Lung (tissue), 12 donors: ENCODE measurements around the gene MZF1. TPM values are rescaled to one million over a fixed set of nuclear protein-coding genes. Genes with fewer than 3 reads are reported as not detected.

Experiments used
- ATAC-seq: fragments of 200-7000 bp; cut with Tn5 transposase; one replicate; pipeline ENCODE4 v1.9.1; 2020; ENCODE audit warnings: moderate number of reproducible peaks; ENCODE audit not compliant: insufficient read depth, low FRiP score
- DNase-seq, 3 donors: peaks; one replicate each; pipeline ENCODE4 v3.0.0-alpha.2; 2013 to 2017
- H3K27ac ChIP-seq, 2 donors: one replicate each; pipeline ENCODE4 v1.5.1; 2013; ENCODE audit warnings: mild to moderate bottlenecking in 2 of 2, moderate library complexity in 2 of 2, control low read depth in 1 of 2, inconsistent platforms in 1 of 2, low read depth in 1 of 2, low read length in 1 of 2
- H3K27me3 ChIP-seq, 3 donors: one replicate each; pipeline ENCODE4 v1.5.1; 2013; ENCODE audit warnings: low read length in 2 of 3; ENCODE audit not compliant: control insufficient read depth in 3 of 3, insufficient read depth in 3 of 3
- H3K36me3 ChIP-seq, 4 donors: one replicate each; pipeline ENCODE4 v1.5.1; 2013; ENCODE audit warnings: low read length in 4 of 4, mild to moderate bottlenecking in 1 of 4, moderate library complexity in 1 of 4; ENCODE audit not compliant: control insufficient read depth in 4 of 4, insufficient read depth in 4 of 4
- H3K4me1 ChIP-seq, 5 donors: one replicate each; pipeline ENCODE4 v1.5.1; 2013; ENCODE audit warnings: low read length in 5 of 5, mild to moderate bottlenecking in 2 of 5, moderate library complexity in 1 of 5; ENCODE audit not compliant: control insufficient read depth in 5 of 5, insufficient read depth in 5 of 5
- H3K4me3 ChIP-seq: one replicate; pipeline ENCODE4 v1.5.1; 2013; ENCODE audit warnings: mild to moderate bottlenecking, control low read depth, moderate library complexity
- H3K9ac ChIP-seq, 2 donors: one replicate each; pipeline ENCODE4 v1.5.1; 2013; ENCODE audit warnings: low read length in 2 of 2, control low read depth in 1 of 2; ENCODE audit not compliant: insufficient read depth in 1 of 2
- H3K9me3 ChIP-seq, 4 donors: one replicate each; pipeline ENCODE4 v1.5.1; 2013; ENCODE audit warnings: low read length in 3 of 4, mild to moderate bottlenecking in 1 of 4, moderate library complexity in 1 of 4; ENCODE audit not compliant: control insufficient read depth in 4 of 4, insufficient read depth in 3 of 4
- WGBS, 2 donors: extraction: QIAGEN DNeasy Blood & Tissue Kit; methylation state at CpG; one replicate each; pipeline ENCODE4 v1.1.7; 2013; 5-methylcytosine and 5-hydroxymethylcytosine counted together
- polyA plus RNA-seq, 2 donors: library from polyadenylated mRNA; stranded (reverse); fragments of 200-250 nt; gene quantifications; one replicate each; pipeline ENCODE4 v1.2.1, GENCODE V29; 2013
- total RNA-seq, 2 donors: library from RNA; depleted of rRNA in 1 of 2; stranded (reverse); fragments of >200 nt in 1 of 2; gene quantifications; one replicate each; pipeline ENCODE4 v1.2.1, GENCODE V29; 2014 to 2021
- TF ChIP-seq, protein P1 (sequence below): IDR thresholded peaks from 2 replicates; pipeline ENCODE4 v1.5.1; 2012; ENCODE audit warnings: mild to moderate bottlenecking; ENCODE audit errors: control extremely low read depth, extremely low read depth
- donor health status: control.
- donor health status: control.
- donor health status: Bipolar disorder and iron deficiency.
- donor health status: healthy.
- donor health status: DM: yes; HTN: yes; CAD: no.

MZF1 gene
- total and polyA plus RNA-seq, 4 donors: 19.2 to 37.5 (median 30.1) TPM

GRCh38 chr19:58559275-58560006, 13.7 kb downstream of the MZF1 start:
- peak; percentile 95 to 97 (median 95) for DNase-seq
- TF ChIP-seq, protein P1, sequence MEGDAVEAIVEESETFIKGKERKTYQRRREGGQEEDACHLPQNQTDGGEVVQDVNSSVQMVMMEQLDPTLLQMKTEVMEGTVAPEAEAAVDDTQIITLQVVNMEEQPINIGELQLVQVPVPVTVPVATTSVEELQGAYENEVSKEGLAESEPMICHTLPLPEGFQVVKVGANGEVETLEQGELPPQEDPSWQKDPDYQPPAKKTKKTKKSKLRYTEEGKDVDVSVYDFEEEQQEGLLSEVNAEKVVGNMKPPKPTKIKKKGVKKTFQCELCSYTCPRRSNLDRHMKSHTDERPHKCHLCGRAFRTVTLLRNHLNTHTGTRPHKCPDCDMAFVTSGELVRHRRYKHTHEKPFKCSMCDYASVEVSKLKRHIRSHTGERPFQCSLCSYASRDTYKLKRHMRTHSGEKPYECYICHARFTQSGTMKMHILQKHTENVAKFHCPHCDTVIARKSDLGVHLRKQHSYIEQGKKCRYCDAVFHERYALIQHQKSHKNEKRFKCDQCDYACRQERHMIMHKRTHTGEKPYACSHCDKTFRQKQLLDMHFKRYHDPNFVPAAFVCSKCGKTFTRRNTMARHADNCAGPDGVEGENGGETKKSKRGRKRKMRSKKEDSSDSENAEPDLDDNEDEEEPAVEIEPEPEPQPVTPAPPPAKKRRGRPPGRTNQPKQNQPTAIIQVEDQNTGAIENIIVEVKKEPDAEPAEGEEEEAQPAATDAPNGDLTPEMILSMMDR: no peak
- H3K27ac ChIP-seq: peak overlapping the region; percentile 98 to 99
- H3K9me3 ChIP-seq: no peaks in the 10 kb centered on the region
- peaks cover 9 to 50% (median 23%) of the 10 kb centered on the region in 5 donors for H3K4me1 ChIP-seq
- peaks cover 0 to 20% (median 12%) of the 10 kb centered on the region in 3 donors for H3K27me3 ChIP-seq
- 2% methylated on average over 33 of the region's 33 CpGs for WGBS, 2 donors
- H3K4me3 ChIP-seq: peak overlapping the region; percentile 72
- H3K9ac ChIP-seq: peak overlapping the region; percentile 95 to 96
- H3K36me3 ChIP-seq: peaks cover 0 to 11% (median 9%) of the 10 kb centered on the region in 4 donors
- peak; percentile 51 for ATAC-seq

- peaks cover 9 to 57% (median 28%) of the 10 kb centered on the region in 5 donors for H3K4me1 ChIP-seq
- H3K9me3 ChIP-seq: no peaks in the 10 kb centered on the region
- TF ChIP-seq, protein P1: no peak
- peak overlapping the region; percentile 98 to 99 for H3K27ac ChIP-seq
- H3K4me3 ChIP-seq: peak overlapping the region; percentile 85
- WGBS, 2 donors: 0 to 1% methylated on average over 60 to 76 of the region's 76 CpGs
- peaks cover 0 to 11% (median 9%) of the 10 kb centered on the region in 4 donors for H3K36me3 ChIP-seq
- ATAC-seq: peak; percentile 78
- H3K27me3 ChIP-seq: peaks cover 0 to 14% (median 12%) of the 10 kb centered on the region in 3 donors
- H3K9ac ChIP-seq: peak overlapping the region; percentile 95 to 96
- DNase-seq: peak; percentile 99 to 100 (median 99)
Measured at GRCh38 chr19:58558623-58559274, 14.4 kb downstream of the MZF1 start.

DNA sequence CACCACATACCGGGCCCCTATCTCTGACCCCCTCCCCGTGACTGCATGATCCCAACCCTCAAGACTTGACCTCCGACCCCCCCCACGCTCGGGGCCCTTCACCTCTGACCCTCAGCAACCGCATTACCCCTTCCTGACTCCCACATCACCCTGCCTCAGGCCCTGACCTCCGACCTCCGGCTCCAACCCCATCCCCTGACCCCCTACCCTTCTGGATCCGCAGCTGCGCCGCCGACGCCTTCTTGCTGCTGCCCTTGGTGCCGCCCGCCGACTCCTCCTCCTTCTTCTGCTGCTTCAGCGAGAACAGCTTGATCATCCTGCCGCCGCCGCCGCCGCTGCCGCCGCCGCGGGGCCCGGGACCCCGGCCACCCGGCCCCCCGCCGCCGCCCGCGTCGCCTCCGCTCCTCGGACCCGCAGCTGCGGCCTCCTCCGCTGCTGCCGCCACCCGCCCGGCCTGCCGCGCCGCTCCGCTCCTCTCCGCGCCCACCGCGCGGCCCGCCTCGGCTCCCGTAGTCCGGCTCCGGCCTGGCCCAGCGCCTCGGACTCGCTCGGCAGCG, 15.0 kb downstream of the MZF1 start, which contains the start of gene UBE2M:
TSS of gene UBE2M (minus strand) at position 546 of the 557 bp plus-strand sequence. CDS start at position 316, 230 bp downstream.
- Histone ChIP-seq H3K36me3 (peaks cover 0 to 11% (median 9%) of the 10 kb centered on the region in 4 donors), H3K9ac (peak within 1 kb of the TSS; percentile 96 to 97), H3K4me3 (peak within 1 kb of the TSS; percentile 85), H3K27me3 (peaks cover 0 to 9% (median 7%) of the 10 kb centered on the region in 3 donors), H3K27ac (peak within 1 kb of the TSS; percentile 98 to 99), H3K9me3 (no peaks in the 10 kb centered on the region), H3K4me1 (peaks cover 9 to 56% (median 28%) of the 10 kb centered on the region in 5 donors)
- 1% methylated on average over 16 to 62 of the region's 62 CpGs for WGBS, 2 donors
- ATAC-seq (no peak), DNase-seq (peak in 2 of 3 donors; percentile 45 to 51)
- TF ChIP-seq, protein P1: no peak
